Measurements from ENCODE around the gene POLG. TPM values are rescaled to one million over a fixed set of nuclear protein-coding genes. Genes with fewer than 3 reads are reported as not detected.
A peak's percentile ranks its signal among the peaks of the same experiment; 100 is the strongest.

The POLG gene
- total and polyA plus RNA-seq, 7 experiments from 2014 or later: 24.0 to 136 (median 128) TPM

- H3K36me3 ChIP-seq (ENCODE audit: control insufficient read depth in 2 of 3, insufficient read depth in 3 of 3, low read length in 3 of 3): peaks cover 22 to 49% (median 31%) of the 10 kb centered on the region in 3 experiments
- H3K4me1 ChIP-seq (ENCODE audit: control insufficient read depth in 2 of 2, insufficient read depth in 2 of 2, low read length in 2 of 2): peaks cover 54 to 59% of the 10 kb centered on the region in 2 donors
- Mint-ChIP-seq H3K27ac (peak overlapping the region in 8 of 9 donors; percentile 17 to 93 (median 73)), H3K4me3 (peak overlapping the region; percentile 76 to 97 (median 86)), H3K4me1 (peaks cover 37 to 66% (median 59%) of the 10 kb centered on the region in 7 donors), H3K36me3 (peaks cover 0 to 42% (median 34%) of the 10 kb centered on the region in 5 donors), H3K27me3 (peaks cover 0 to 9% (median 4%) of the 10 kb centered on the region in 5 donors), H3K9me3 (peaks cover 0 to 10% (median 0%) of the 10 kb centered on the region in 11 donors)
- intact Hi-C loops (cut with micrococcal nuclease): loop anchor here (5.0 to 10.0 kb wide), 7 partner anchors 128 to 1602 kb away; partner anchors contain the start of genes AEN (in 2 of the 2), AP3S2 (in 2 of the 2), ABHD2 (in 1 of the 2) and CIB1 (in 1 of the 2)
- no peak for ATAC-seq
- peak overlapping the region; percentile 79 for H3K4me3 ChIP-seq (ENCODE audit: low read length)
- H3K9me3 ChIP-seq (ENCODE audit: control insufficient read depth in 2 of 3, low read length in 3 of 3): no peaks in the 10 kb centered on the region
- ChIA-PET POLR2A (interaction anchor here (1.4 kb wide), 1 partner anchor 89 kb away, joined by 4 read pairs; the partner anchor contains the start of gene FANCI), CTCF (interaction anchor here (0.6 kb wide), 1 partner anchor 15 kb away, joined by 3 read pairs; no protein-coding TSS in a partner anchor)
- H3K27me3 ChIP-seq (ENCODE audit: control insufficient read depth in 2 of 2, insufficient read depth in 2 of 2, low read length in 2 of 2): no peaks in the 10 kb centered on the region
- DNase-seq: no peak
- H3K27ac ChIP-seq (ENCODE audit: low read depth, low read length): peak overlapping the region; percentile 82
Observed at GRCh38 chr15:89333011-89333860, 1.4 kb downstream of the POLG start.

GRCh38 chr15:89332446-89332845 lies 2.2 kb downstream of the POLG start:
- H3K4me3 ChIP-seq (ENCODE audit: low read length): peak overlapping the region; percentile 13
- Mint-ChIP-seq H3K4me3 (peak overlapping the region; percentile 70 to 88 (median 78)), H3K9me3 (peaks cover 0 to 10% (median 0%) of the 10 kb centered on the region in 11 donors), H3K27ac (peak overlapping the region in 7 of 9 donors; percentile 47 to 78 (median 55)), H3K36me3 (peaks cover 0 to 50% (median 38%) of the 10 kb centered on the region in 5 donors), H3K4me1 (peaks cover 37 to 71% (median 62%) of the 10 kb centered on the region in 7 donors), H3K27me3 (peaks cover 0 to 9% (median 4%) of the 10 kb centered on the region in 5 donors)
- ChIA-PET POLR2A (no interaction called here), CTCF (no interaction called here)
- peaks cover 54 to 59% of the 10 kb centered on the region in 2 donors for H3K4me1 ChIP-seq (ENCODE audit: control insufficient read depth in 2 of 2, insufficient read depth in 2 of 2, low read length in 2 of 2)
- H3K36me3 ChIP-seq (ENCODE audit: control insufficient read depth in 2 of 3, insufficient read depth in 3 of 3, low read length in 3 of 3): peaks cover 27 to 56% (median 37%) of the 10 kb centered on the region in 3 experiments
- no peak overlapping the region for H3K27ac ChIP-seq (ENCODE audit: low read depth, low read length)
- no peaks in the 10 kb centered on the region for H3K27me3 ChIP-seq (ENCODE audit: control insufficient read depth in 2 of 2, insufficient read depth in 2 of 2, low read length in 2 of 2)
- ATAC-seq (no peak), DNase-seq (no peak)
- intact Hi-C loops (cut with micrococcal nuclease): loop anchor here (5.0 to 10.0 kb wide), 7 partner anchors 128 to 1602 kb away; partner anchors contain the start of genes AEN (in 2 of the 2), AP3S2 (in 2 of the 2), ABHD2 (in 1 of the 2) and CIB1 (in 1 of the 2)
- H3K9me3 ChIP-seq (ENCODE audit: control insufficient read depth in 2 of 3, low read length in 3 of 3): no peaks in the 10 kb centered on the region

- H3K4me3 Mint-ChIP-seq: peak overlapping the region; percentile 69 to 88 (median 78)
- peaks cover 40 to 69% (median 66%) of the 10 kb centered on the region in 7 donors for H3K4me1 Mint-ChIP-seq
- H3K27ac ChIP-seq (ENCODE audit: low read depth, low read length): peak overlapping the region; percentile 27
- peaks cover 54 to 59% of the 10 kb centered on the region in 2 donors for H3K4me1 ChIP-seq (ENCODE audit: control insufficient read depth in 2 of 2, insufficient read depth in 2 of 2, low read length in 2 of 2)
- no peaks in the 10 kb centered on the region for H3K27me3 ChIP-seq (ENCODE audit: control insufficient read depth in 2 of 2, insufficient read depth in 2 of 2, low read length in 2 of 2)
- peaks cover 0 to 59% (median 41%) of the 10 kb centered on the region in 5 donors for H3K36me3 Mint-ChIP-seq
- intact Hi-C loops (cut with micrococcal nuclease): loop anchor here (5.0 to 10.0 kb wide), 7 partner anchors 126 to 1604 kb away; partner anchors contain the start of genes AEN (in 2 of the 2), AP3S2 (in 2 of the 2), ABHD2 (in 1 of the 2) and CIB1 (in 1 of the 2)
- DNase-seq (no peak), ATAC-seq (no peak)
- H3K27ac Mint-ChIP-seq: peak overlapping the region in 8 of 9 donors; percentile 2 to 86 (median 34)
- ChIA-PET CTCF (interaction anchor here (0.7 kb wide), 1 partner anchor 28 kb away, joined by 4 read pairs; no protein-coding TSS in a partner anchor), POLR2A (interaction anchor here (0.6 kb wide), 1 partner anchor 22 kb away, joined by 3 read pairs; no protein-coding TSS in a partner anchor)
- H3K27me3 Mint-ChIP-seq: peaks cover 0 to 9% (median 4%) of the 10 kb centered on the region in 5 donors
- peaks cover 40 to 70% (median 51%) of the 10 kb centered on the region in 3 experiments for H3K36me3 ChIP-seq (ENCODE audit: control insufficient read depth in 2 of 3, insufficient read depth in 3 of 3, low read length in 3 of 3)
- no peaks in the 10 kb centered on the region for H3K9me3 ChIP-seq (ENCODE audit: control insufficient read depth in 2 of 3, low read length in 3 of 3)
- peak overlapping the region; percentile 13 for H3K4me3 ChIP-seq (ENCODE audit: low read length)
- peaks cover 0 to 10% (median 0%) of the 10 kb centered on the region in 11 donors for H3K9me3 Mint-ChIP-seq
Observed at GRCh38 chr15:89330881-89331595, 3.6 kb downstream of the POLG start.

GRCh38 chr15:89330119-89330518 lies 4.5 kb downstream of the POLG start:
- ChIA-PET POLR2A (interaction anchor here (1.0 to 1.2 kb wide), 2 partner anchors 13 to 425 kb away, joined by 3 read pairs; no protein-coding TSS in a partner anchor), CTCF (no interaction called here)
- DNase-seq: no peak
- Histone ChIP-seq H3K4me3 (ENCODE audit: low read length) (peak overlapping the region; percentile 23), H3K4me1 (ENCODE audit: control insufficient read depth in 2 of 2, insufficient read depth in 2 of 2, low read length in 2 of 2) (peaks cover 49 to 54% of the 10 kb centered on the region in 2 donors), H3K9me3 (ENCODE audit: control insufficient read depth in 2 of 3, low read length in 3 of 3) (no peaks in the 10 kb centered on the region), H3K27me3 (ENCODE audit: control insufficient read depth in 2 of 2, insufficient read depth in 2 of 2, low read length in 2 of 2) (no peaks in the 10 kb centered on the region), H3K27ac (ENCODE audit: low read depth, low read length) (peak overlapping the region; percentile 39), H3K36me3 (ENCODE audit: control insufficient read depth in 2 of 3, insufficient read depth in 3 of 3, low read length in 3 of 3) (peaks cover 46 to 79% (median 56%) of the 10 kb centered on the region in 3 experiments)
- H3K36me3 Mint-ChIP-seq: peaks cover 0 to 63% (median 42%) of the 10 kb centered on the region in 5 donors
- H3K9me3 Mint-ChIP-seq: peaks cover 0 to 6% (median 0%) of the 10 kb centered on the region in 11 donors
- no peak for ATAC-seq
- peak overlapping the region; percentile 52 to 88 (median 76) for H3K4me3 Mint-ChIP-seq
- intact Hi-C loops (cut with micrococcal nuclease): loop anchor here (5.0 to 10.0 kb wide), 7 partner anchors 125 to 1605 kb away; partner anchors contain the start of genes AEN (in 2 of the 2), AP3S2 (in 2 of the 2), ABHD2 (in 1 of the 2) and CIB1 (in 1 of the 2)
- peaks cover 0 to 5% (median 4%) of the 10 kb centered on the region in 5 donors for H3K27me3 Mint-ChIP-seq
- H3K27ac Mint-ChIP-seq: peak overlapping the region in 8 of 9 donors; percentile 2 to 87 (median 58)
- peaks cover 36 to 64% (median 59%) of the 10 kb centered on the region in 7 donors for H3K4me1 Mint-ChIP-seq

- peaks cover 36 to 65% (median 58%) of the 10 kb centered on the region in 7 donors for H3K4me1 Mint-ChIP-seq
- Histone ChIP-seq H3K9me3 (ENCODE audit: control insufficient read depth in 2 of 3, low read length in 3 of 3) (no peaks in the 10 kb centered on the region), H3K36me3 (ENCODE audit: control insufficient read depth in 2 of 3, insufficient read depth in 3 of 3, low read length in 3 of 3) (peaks cover 51 to 85% (median 62%) of the 10 kb centered on the region in 3 experiments), H3K4me1 (ENCODE audit: control insufficient read depth in 2 of 2, insufficient read depth in 2 of 2, low read length in 2 of 2) (peaks cover 49 to 53% of the 10 kb centered on the region in 2 donors), H3K27ac (ENCODE audit: low read depth, low read length) (peak overlapping the region; percentile 39), H3K4me3 (ENCODE audit: low read length) (peak overlapping the region; percentile 23), H3K27me3 (ENCODE audit: control insufficient read depth in 2 of 2, insufficient read depth in 2 of 2, low read length in 2 of 2) (no peaks in the 10 kb centered on the region)
- DNase-seq (peak in 4 of 9 donors; percentile 11 to 22 (median 20)), ATAC-seq (no peak)
- peak overlapping the region; percentile 52 to 88 (median 69) for H3K4me3 Mint-ChIP-seq
- H3K27ac Mint-ChIP-seq: peak overlapping the region; percentile 40 to 87 (median 60)
- H3K9me3 Mint-ChIP-seq: no peaks in the 10 kb centered on the region
- peaks cover 0 to 69% (median 42%) of the 10 kb centered on the region in 5 donors for H3K36me3 Mint-ChIP-seq
- no peaks in the 10 kb centered on the region for H3K27me3 Mint-ChIP-seq
- CTCF ChIA-PET: no interaction called here
- POLR2A ChIA-PET: interaction anchor here (0.9 to 1.2 kb wide), 3 partner anchors 12 to 425 kb away, joined by 3 read pairs; no protein-coding TSS in a partner anchor
- intact Hi-C loops (cut with micrococcal nuclease): loop anchor here (5.0 to 10.0 kb wide), 7 partner anchors 125 to 1605 kb away; partner anchors contain the start of genes AEN (in 2 of the 2), AP3S2 (in 2 of the 2), ABHD2 (in 1 of the 2) and CIB1 (in 1 of the 2)
Observed at GRCh38 chr15:89329329-89330084, 5.1 kb downstream of the POLG start.
